SW 1271 (cell line): ENCODE results near the gene HECTD3.
A peak's percentile ranks its signal among the peaks of the same experiment; 100 is the strongest.
"Not testable (repeated sequence)": the region's sequence is repeated elsewhere in the genome, so short reads cannot be mapped to it uniquely, and the experiment has no call there.

ENCODE experiments used
- DNase-seq, 2 experiments: peaks; one replicate each; lab custom pipeline; 2025; lab: John Stamatoyannopoulos, UW

Gene HECTD3

DNA sequence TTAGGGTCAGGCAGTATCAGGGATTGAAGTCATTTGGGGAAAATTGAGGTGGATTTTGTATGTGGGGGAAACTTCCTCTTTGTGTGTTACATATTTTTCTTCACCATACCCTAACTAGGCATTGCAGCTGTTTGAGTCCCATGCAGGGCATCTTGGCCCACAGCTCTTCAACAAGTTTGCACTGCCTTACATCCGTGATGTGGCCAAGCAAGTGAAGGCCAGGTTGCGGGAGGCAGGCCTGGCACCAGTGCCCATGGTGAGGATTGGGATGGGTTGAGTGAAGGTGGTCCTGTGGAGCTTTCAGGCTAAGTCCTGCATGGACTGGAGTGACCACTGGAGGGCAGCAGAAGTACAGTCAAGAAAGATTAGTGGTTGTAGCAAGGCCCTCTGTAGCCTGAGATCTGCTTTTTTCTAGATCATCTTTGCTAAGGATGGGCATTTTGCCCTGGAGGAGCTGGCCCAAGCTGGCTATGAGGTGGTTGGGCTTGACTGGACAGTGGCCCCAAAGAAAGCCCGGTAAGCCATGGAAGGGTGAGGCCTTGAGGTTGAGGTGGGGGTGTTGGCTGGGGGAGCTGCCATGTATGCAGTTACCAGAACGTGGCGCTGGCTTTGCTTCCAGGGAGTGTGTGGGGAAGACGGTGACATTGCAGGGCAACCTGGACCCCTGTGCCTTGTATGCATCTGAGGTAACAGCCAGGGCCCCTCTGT lies 3.4 kb upstream of the HECTD3 start:
- DNase-seq = peak; percentile 21 to 59

- DNase-seq = no peak
Observed at GRCh38 chr1:45013551-45014209, 2.6 kb upstream of the HECTD3 start.

GRCh38 chr1:45012639-45013278 lies 1.6 kb upstream of the HECTD3 start:
- peak in 1 of 2 experiments; percentile 42 for DNase-seq

DNA sequence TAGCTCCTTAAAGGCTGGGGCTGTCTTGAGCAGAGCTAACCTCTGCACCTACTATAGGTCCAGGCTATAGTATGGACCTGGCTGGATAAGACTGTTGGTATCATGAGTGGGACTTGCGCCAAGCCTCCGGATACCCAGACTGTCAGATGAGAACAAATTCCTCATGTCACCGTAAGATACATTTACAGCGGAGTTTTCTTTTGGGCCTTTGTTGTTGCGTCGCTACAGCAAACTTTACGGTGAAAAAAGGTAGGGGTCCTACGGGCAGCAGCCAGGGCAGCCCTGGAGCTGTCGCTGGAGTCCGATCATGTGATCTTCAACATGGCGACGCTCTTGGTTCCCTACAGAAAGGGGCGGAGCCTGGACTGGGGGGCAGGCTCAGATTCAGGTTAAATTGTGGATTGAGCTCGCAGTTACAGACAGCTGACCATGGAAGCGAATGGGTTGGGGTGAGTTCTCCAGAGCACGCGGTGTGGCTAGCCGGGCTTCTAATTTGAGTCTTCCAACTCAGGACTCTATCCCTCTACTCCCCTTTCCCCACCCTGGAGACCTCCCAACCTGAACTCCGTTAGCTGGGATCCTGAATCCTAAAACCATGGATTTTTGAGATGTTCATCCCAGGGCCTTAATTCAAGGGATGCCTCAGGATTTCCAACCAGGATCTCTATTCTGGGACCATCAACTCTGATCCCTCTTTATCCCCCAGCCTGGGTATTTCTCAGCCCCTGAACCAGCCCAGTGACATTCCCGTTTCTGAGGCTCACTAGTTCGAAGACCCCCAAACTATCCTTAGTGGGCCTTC lies 914 bp upstream of the HECTD3 start, which contains the start of gene UROD:
TSS of gene UROD (plus strand) at position 418 of the 802 bp plus-strand sequence. CDS start at position 430, 12 bp downstream.
- peak; percentile 78 to 93 for DNase-seq

- no peak for DNase-seq
Observed at GRCh38 chr1:45009956-45010854, 919 bp downstream of the HECTD3 start.

DNA sequence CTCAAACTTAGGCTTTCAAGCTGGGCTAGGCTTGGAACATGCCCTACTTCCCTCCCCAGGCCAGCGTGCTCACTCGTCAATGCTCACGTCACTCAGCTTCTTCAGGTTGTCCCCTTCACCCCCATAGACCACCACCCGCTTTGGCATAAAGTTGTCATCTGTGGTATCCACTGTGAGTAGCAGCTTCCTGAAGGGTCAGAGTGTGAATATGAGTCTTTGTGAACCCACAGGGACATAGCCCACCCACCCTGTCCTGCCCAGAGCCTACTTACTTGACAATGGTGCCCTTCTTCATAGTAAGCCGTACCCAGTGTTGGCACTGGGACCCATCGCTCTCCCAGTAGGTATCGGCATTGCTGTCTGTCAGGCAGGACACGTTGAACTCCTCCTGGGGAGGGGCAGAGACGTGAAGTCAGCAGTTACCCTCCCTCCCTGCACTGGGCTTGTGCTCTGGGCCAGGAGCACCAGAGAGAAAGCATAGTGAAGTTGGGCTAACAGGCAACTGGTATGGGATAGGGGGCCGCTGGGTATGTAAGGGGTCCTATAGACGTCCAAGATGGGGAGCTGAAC lies 1.7 kb downstream of the HECTD3 start:
- DNase-seq = no peak

DNA sequence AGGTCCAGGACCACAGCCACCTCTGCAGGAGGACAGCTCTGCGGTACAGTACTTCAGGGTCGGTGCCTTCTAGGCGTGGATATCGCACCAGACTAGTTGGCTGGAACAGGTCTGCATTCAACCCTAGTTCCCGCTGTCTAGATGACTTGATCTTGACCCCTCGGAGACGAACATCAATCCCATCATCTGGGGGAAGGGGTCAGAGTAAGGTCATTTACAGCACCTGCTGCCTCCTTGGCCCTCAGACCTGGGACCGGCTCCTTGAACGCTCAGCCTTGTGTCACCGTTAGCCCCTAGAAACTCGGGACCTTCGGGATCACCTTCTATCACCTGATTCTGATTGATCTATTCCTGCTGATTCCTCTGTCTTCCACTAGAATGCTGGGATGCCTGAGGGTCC lies 2.6 kb downstream of the HECTD3 start:
- no peak for DNase-seq

- DNase-seq = no peak
Observed at GRCh38 chr1:45008076-45008475, 3.0 kb downstream of the HECTD3 start.

GRCh38 chr1:45007311-45007710 lies 3.8 kb downstream of the HECTD3 start:
- DNase-seq = no peak

DNA sequence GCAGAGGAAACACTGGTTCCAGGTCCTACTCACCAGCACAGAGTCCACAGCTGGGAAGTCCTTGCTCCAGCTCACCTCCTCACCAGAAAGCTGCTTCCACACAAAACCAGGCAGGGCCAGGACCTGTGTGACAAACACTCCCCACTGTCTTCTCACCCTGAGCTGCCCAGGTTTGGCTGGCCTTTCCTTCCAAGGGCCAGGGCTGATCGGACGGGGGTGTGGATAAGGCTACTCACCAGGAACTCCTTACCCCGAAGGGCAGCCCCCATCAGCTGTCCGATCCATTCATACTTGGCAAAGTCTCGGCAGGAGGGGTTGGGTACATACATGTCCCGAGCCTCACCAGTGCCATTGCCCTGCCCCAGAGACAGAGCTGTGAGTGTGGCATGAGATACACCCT lies 5.4 kb downstream of the HECTD3 start:
- no peak for DNase-seq

- DNase-seq = no peak
Observed at GRCh38 chr1:45004281-45004920, 6.7 kb downstream of the HECTD3 start.

- no peak for DNase-seq
Observed at GRCh38 chr1:45003741-45004140, 7.4 kb downstream of the HECTD3 start.

- DNase-seq = no peak
Observed at GRCh38 chr1:45002650-45003645, 8.2 kb downstream of the HECTD3 start.

- DNase-seq = not testable (repeated sequence)
Observed at GRCh38 chr1:45001576-45001975, 9.5 kb downstream of the HECTD3 start.

DNA sequence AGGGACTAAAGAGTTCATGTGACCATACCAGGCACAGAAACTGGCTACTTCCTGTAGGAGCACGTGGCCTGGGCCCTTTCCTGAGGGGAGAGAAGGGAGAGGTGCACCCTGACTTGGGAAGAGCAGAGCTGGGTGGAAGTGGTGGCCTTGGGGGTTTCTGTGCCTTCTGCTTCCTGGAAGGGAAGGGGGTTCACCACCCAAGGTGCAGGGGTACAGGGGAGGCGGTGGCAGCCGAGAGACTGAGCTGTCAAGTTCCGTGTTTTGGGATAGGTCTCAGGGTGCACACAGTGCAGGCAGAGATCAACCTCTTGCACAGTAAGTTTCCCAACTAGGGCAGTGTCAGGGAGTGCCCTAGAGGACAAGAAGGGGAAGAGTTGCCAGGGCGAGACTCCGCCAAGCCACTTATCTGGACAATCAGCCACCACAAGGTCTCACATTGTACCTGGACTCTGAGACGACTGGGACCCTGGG lies 10.1 kb downstream of the HECTD3 start:
- DNase-seq = no peak

GRCh38 chr1:44999232-44999631 lies 11.9 kb downstream of the HECTD3 start:
- DNase-seq = no peak

DNA sequence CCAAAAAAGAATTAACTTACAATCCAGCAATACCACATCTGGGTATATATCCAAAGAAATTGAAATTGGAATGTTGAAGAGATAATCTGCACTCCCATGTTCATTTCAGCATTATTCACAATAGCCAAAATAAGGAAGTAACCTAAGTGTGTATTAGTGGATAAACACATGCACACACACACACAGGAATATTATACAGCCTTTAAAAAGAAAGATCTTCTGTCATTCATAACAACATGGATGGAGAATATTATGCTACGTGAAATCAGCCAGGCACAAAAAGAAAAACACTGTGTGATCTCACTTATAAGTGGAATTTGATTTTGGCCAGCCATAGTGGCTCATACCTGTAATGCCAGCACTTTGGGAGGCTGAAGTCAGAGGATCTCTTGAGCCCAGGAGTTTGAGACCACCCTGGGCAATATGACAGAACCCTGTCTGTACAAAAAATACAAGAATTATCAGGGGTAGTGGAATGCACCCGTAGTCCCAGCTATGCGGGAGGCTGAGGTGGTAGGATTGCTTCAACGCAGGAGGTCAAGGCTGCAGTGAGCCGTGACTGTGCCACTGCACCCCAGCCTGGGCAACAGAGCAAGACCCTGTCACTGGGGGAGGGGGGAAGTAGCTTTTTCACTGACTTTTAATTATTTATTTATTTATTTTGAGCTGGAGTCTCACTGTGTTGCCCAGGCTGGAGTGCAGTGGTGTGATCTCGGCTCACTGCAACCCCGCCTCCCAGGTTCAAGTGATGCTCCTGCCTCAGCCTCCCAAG lies 15.5 kb downstream of the HECTD3 start:
- no peak for DNase-seq

GRCh38 chr1:44994309-44994898 lies 16.7 kb downstream of the HECTD3 start:
- DNase-seq = no peak
